HepG2 (cell line): ENCODE measurements around the gene FAM169A. TPM values are rescaled to one million over a fixed set of nuclear protein-coding genes. Genes with fewer than 3 reads are reported as not detected.

Experiments
- CAMTA2 ChIP-seq: sonication (generic); formaldehyde crosslinking; IDR thresholded peaks from 2 replicates; pipeline ENCODE4 v1.4.0; 2020; ENCODE audit warnings: mild to moderate bottlenecking, missing genetic modification reagents, borderline replicate concordance
- GTF2F1 ChIP-seq: fragments of 150-350 bp; IDR thresholded peaks from 2 replicates; pipeline ENCODE4 v1.6.1; 2014; ENCODE audit warnings: low read length
- IRF2 ChIP-seq: IDR thresholded peaks from 2 replicates; pipeline ENCODE4 v1.6.1; 2018; ENCODE audit warnings: missing genetic modification reagents, missing compliant biosample characterization
- KMT2B ChIP-seq: IDR thresholded peaks from 2 replicates; pipeline ENCODE4 v1.6.1; 2016; ENCODE audit warnings: missing genetic modification reagents, missing compliant biosample characterization
- NFRKB ChIP-seq: fragments of 450-650 bp; IDR thresholded peaks from 2 replicates; pipeline ENCODE4 v1.6.1; 2017
- RBM22 ChIP-seq: fragments of 200-400 bp; formaldehyde crosslinking; optimal IDR thresholded peaks from 2 replicates; pipeline ENCODE3; 2017; ENCODE audit warnings: mild to moderate bottlenecking, low read length, moderate library complexity
- RNF2 ChIP-seq: fragments of 450-650 bp; conservative IDR thresholded peaks from 2 replicates; pipeline ENCODE4 v1.6.1; 2016; ENCODE audit warnings: low read depth
- SMARCE1 ChIP-seq: fragments of 450-650 bp; IDR thresholded peaks from 2 replicates; pipeline ENCODE4 v1.6.1; 2017; ENCODE audit warnings: borderline replicate concordance
- SMC3 ChIP-seq: IDR thresholded peaks from 2 replicates; pipeline ENCODE4 v1.6.1; 2011; ENCODE audit warnings: low read length, improper control_type of control experiment
- ZFP37 ChIP-seq: sonication (generic); formaldehyde crosslinking; IDR thresholded peaks from 2 replicates; pipeline ENCODE4 v1.4.0; 2020; ENCODE audit warnings: missing genetic modification reagents, borderline replicate concordance
- ZFP82 ChIP-seq: sonication (generic); formaldehyde crosslinking; IDR thresholded peaks from 2 replicates; pipeline ENCODE4 v1.5.1; 2020; ENCODE audit warnings: mild to moderate bottlenecking, missing genetic modification reagents, borderline replicate concordance
- ZHX2 ChIP-seq, 2 experiments: sonication (generic) in 1 of 2; formaldehyde crosslinking in 1 of 2; IDR thresholded peaks; 2 replicates each; pipeline versions ENCODE4 v1.6.1 to v1.9.0; 2014 to 2022; ENCODE audit warnings: antibody characterized with exemption in 1 of 2, borderline replicate concordance in 1 of 2, inconsistent platforms in 1 of 2, low read depth in 1 of 2, missing genetic modification reagents in 1 of 2
- ZNF256 ChIP-seq: sonication (generic); formaldehyde crosslinking; conservative IDR thresholded peaks from 2 replicates; pipeline ENCODE4 v1.4.0; 2020; ENCODE audit warnings: missing genetic modification reagents
- ZNF484 ChIP-seq: sonication (generic); formaldehyde crosslinking; IDR thresholded peaks from 2 replicates; pipeline ENCODE4 v1.5.1; 2020; ENCODE audit warnings: mild to moderate bottlenecking, low read depth, missing genetic modification reagents, borderline replicate concordance
- ZNF574 ChIP-seq: sonication (generic); formaldehyde crosslinking; IDR thresholded peaks from 2 replicates; pipeline ENCODE4 v1.4.0; 2020; ENCODE audit warnings: missing genetic modification reagents
- ZNF577 ChIP-seq: sonication (generic); formaldehyde crosslinking; IDR thresholded peaks from 2 replicates; pipeline ENCODE4 v1.4.0; 2020; ENCODE audit warnings: mild to moderate bottlenecking, low read depth, missing genetic modification reagents, borderline replicate concordance
- ZNF615 ChIP-seq: sonication (generic); formaldehyde crosslinking; IDR thresholded peaks from 2 replicates; pipeline ENCODE4 v1.5.0; 2020; ENCODE audit warnings: mild to moderate bottlenecking, missing genetic modification reagents, borderline replicate concordance
- ZNF746 ChIP-seq: sonication (generic); formaldehyde crosslinking; IDR thresholded peaks from 2 replicates; pipeline ENCODE4 v1.8.0; 2022; ENCODE audit warnings: mild to moderate bottlenecking, missing genetic modification reagents
- ZNF800 ChIP-seq: sonication (generic); formaldehyde crosslinking; IDR thresholded peaks from 2 replicates; pipeline ENCODE4 v1.4.0; 2020; ENCODE audit warnings: missing genetic modification reagents
- polyA plus RNA-seq, 8 experiments: library from polyadenylated mRNA; depleted of rRNA in 3 of 8; stranded (reverse) in 7 of 8; unstranded in 1 of 8; fragments of >200 nt; fragmentation: Illumina TruSeq in 4 of 8; extraction: Trizol in 4 of 8; gene quantifications; 2 replicates each; pipeline versions ENCODE4 v1.2.1 to v1.2.3, GENCODE V29; 2011 to 2016; ENCODE audit warnings: low read depth in 4 of 8, missing spikeins in 1 of 8, mixed read lengths in 1 of 8; ENCODE audit not compliant: insufficient read depth in 1 of 8
- total RNA-seq, 5 experiments: library from RNA; depleted of rRNA; stranded (reverse); fragments of >200 nt; fragmentation: Illumina TruSeq; extraction: Trizol; gene quantifications; 2 replicates each; pipeline ENCODE4 v1.2.3, GENCODE V29; 2016; ENCODE audit warnings: low read depth in 1 of 5

The FAM169A gene
- total and polyA plus RNA-seq, 2 of the 13 experiments (the other 11 are each of a cell fraction or from before 2014, with no cell fraction given) = 21.1 to 110 TPM

- TF ChIP-seq ZNF574 = peak; percentile 95
- TF ChIP-seq ZFP82 (CRISPR knock-in tag) = 0 out of 2 replicates have a peak, but pooled peaks have one; percentile 56
- peak; percentile 68; the same call in 1 of the 2 replicates for TF ChIP-seq ZNF484
- no peak for TF ChIP-seq SMC3
- TF ChIP-seq ZFP37 (CRISPR knock-in tag) = peak; percentile 79; the same call in 1 of the 2 replicates
- TF ChIP-seq IRF2 (CRISPR knock-in tag) = peak; percentile 94
- no peak for TF ChIP-seq ZNF615 (CRISPR knock-in tag)
- TF ChIP-seq RNF2 = peak; percentile 76; the same call in 1 of the 2 replicates
- peak; percentile 24; the same call in 1 of the 2 replicates for TF ChIP-seq ZNF746 (CRISPR knock-in tag)
- peak; percentile 99 for TF ChIP-seq KMT2B (CRISPR knock-in tag)
- TF ChIP-seq CAMTA2 (CRISPR knock-in tag) = peak; percentile 88
- no peak for TF ChIP-seq NFRKB
- TF ChIP-seq RBM22 = no peak
- peak; percentile 84 for TF ChIP-seq ZHX2 (IDR thresholded peaks at IDR 0.05; ENCODE audit: low read depth)
- TF ChIP-seq ZHX2 (CRISPR knock-in tag; IDR thresholded peaks at IDR 0.05; ENCODE audit: borderline replicate concordance) = no peak
- no peak for TF ChIP-seq ZNF577 (CRISPR knock-in tag)
- TF ChIP-seq ZNF800 = peak; percentile 69; the same call in 1 of the 2 replicates
- peak; percentile 65; the same call in 1 of the 2 replicates for TF ChIP-seq GTF2F1
- TF ChIP-seq SMARCE1 = no peak
- TF ChIP-seq ZNF256 = peak; percentile 74; the same call in 1 of the 2 replicates
Observed at GRCh38 chr5:74766849-74767578, 99.2 kb downstream of the FAM169A start, which contains the start of the genes GFM2 and NSA2 (continued).
